ENCODE data around the gene OR6M1.

GRCh38 chr11:123838199-123838598 lies 32.0 kb upstream of the OR6M1 start:
- TF ChIP-seq, protein P1, sequence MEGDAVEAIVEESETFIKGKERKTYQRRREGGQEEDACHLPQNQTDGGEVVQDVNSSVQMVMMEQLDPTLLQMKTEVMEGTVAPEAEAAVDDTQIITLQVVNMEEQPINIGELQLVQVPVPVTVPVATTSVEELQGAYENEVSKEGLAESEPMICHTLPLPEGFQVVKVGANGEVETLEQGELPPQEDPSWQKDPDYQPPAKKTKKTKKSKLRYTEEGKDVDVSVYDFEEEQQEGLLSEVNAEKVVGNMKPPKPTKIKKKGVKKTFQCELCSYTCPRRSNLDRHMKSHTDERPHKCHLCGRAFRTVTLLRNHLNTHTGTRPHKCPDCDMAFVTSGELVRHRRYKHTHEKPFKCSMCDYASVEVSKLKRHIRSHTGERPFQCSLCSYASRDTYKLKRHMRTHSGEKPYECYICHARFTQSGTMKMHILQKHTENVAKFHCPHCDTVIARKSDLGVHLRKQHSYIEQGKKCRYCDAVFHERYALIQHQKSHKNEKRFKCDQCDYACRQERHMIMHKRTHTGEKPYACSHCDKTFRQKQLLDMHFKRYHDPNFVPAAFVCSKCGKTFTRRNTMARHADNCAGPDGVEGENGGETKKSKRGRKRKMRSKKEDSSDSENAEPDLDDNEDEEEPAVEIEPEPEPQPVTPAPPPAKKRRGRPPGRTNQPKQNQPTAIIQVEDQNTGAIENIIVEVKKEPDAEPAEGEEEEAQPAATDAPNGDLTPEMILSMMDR (IDR thresholded peaks at IDR 0.05) = no peak
- TF ChIP-seq POLR2A (IDR thresholded peaks at IDR 0.05) (no peak), POLR2AphosphoS5 (IDR thresholded peaks at IDR 0.05) (no peak), EP300 (IDR thresholded peaks at IDR 0.05) (no peak)
